HepG2 (cell line): ENCODE measurements around the gene TMEM100. TPM values are rescaled to one million over a fixed set of nuclear protein-coding genes. Genes with fewer than 3 reads are reported as not detected.
A peak's percentile ranks its signal among the peaks of the same experiment; 100 is the strongest.

Experiments used
- ARHGAP35 ChIP-seq: sonication (generic); formaldehyde crosslinking; IDR thresholded peaks from 2 replicates; pipeline ENCODE4 v1.9.0; 2022; ENCODE audit warnings: mild to moderate bottlenecking, inconsistent platforms, moderate library complexity, missing genetic modification reagents, borderline replicate concordance
- HIVEP1 ChIP-seq: sonication (generic); formaldehyde crosslinking; IDR thresholded peaks from 2 replicates; pipeline ENCODE4 v1.4.0; 2020; ENCODE audit warnings: mild to moderate bottlenecking, missing genetic modification reagents
- HMGXB4 ChIP-seq, 2 experiments: sonication (generic) in 1 of 2; formaldehyde crosslinking in 1 of 2; IDR thresholded peaks; 2 replicates each; pipeline versions ENCODE4 v1.4.0 to v1.6.1; 2018 to 2020; ENCODE audit warnings: missing genetic modification reagents in 2 of 2, borderline replicate concordance in 1 of 2, low read depth in 1 of 2, mild to moderate bottlenecking in 1 of 2, missing biosample characterization in 1 of 2
- KDM4B ChIP-seq: sonication (generic); formaldehyde crosslinking; IDR thresholded peaks from 2 replicates; pipeline ENCODE4 v1.4.0; 2020; ENCODE audit warnings: missing genetic modification reagents
- KLF9 ChIP-seq: IDR thresholded peaks from 2 replicates; pipeline ENCODE4 v1.6.1; 2016; ENCODE audit warnings: low read depth
- LRRFIP1 ChIP-seq: sonication (generic); formaldehyde crosslinking; conservative IDR thresholded peaks from 2 replicates; pipeline ENCODE4 v1.4.0; 2020; ENCODE audit warnings: missing genetic modification reagents
- NBN ChIP-seq: fragments of 450-650 bp; conservative IDR thresholded peaks from 2 replicates; pipeline ENCODE4 v1.6.1; 2017
- NR2F1 ChIP-seq, 2 experiments: fragments of 450-650 bp in 1 of 2; formaldehyde crosslinking in 1 of 2; IDR thresholded peaks; 2 replicates each; pipeline versions ENCODE4 v1.5.0 to v1.6.1; 2016 to 2020; ENCODE audit warnings: mild to moderate bottlenecking in 1 of 2, missing compliant biosample characterization in 1 of 2, missing genetic modification reagents in 1 of 2, moderate library complexity in 1 of 2
- SNAPC5 ChIP-seq: sonication (generic); formaldehyde crosslinking; IDR thresholded peaks from 2 replicates; pipeline ENCODE4 v1.8.1; 2023; ENCODE audit warnings: mild to moderate bottlenecking, missing genetic modification reagents, borderline replicate concordance
- ZBTB1 ChIP-seq: sonication (generic); formaldehyde crosslinking; IDR thresholded peaks from 2 replicates; pipeline ENCODE4 v1.4.0; 2020; ENCODE audit warnings: missing genetic modification reagents, borderline replicate concordance
- ZBTB34 ChIP-seq: sonication (generic); formaldehyde crosslinking; IDR thresholded peaks from 2 replicates; pipeline ENCODE4 v1.8.0; 2022; ENCODE audit warnings: mild to moderate bottlenecking, missing genetic modification reagents
- ZNF33A ChIP-seq: sonication (generic); formaldehyde crosslinking; IDR thresholded peaks from 2 replicates; pipeline ENCODE4 v1.5.1; 2020; ENCODE audit warnings: missing genetic modification reagents, mild to moderate bottlenecking, moderate library complexity, borderline replicate concordance
- ZNF343 ChIP-seq: sonication (generic); formaldehyde crosslinking; IDR thresholded peaks from 2 replicates; pipeline ENCODE4 v1.4.0; 2020; ENCODE audit warnings: mild to moderate bottlenecking, missing genetic modification reagents
- ZNF441 ChIP-seq: sonication (generic); formaldehyde crosslinking; IDR thresholded peaks from 2 replicates; pipeline ENCODE4 v1.7.0; 2021; ENCODE audit warnings: missing genetic modification reagents, borderline replicate concordance
- ZNF563 ChIP-seq: sonication (generic); formaldehyde crosslinking; IDR thresholded peaks from 2 replicates; pipeline ENCODE4 v1.8.0; 2022; ENCODE audit warnings: mild to moderate bottlenecking, moderate library complexity, missing genetic modification reagents
- ZNF652 ChIP-seq: IDR thresholded peaks from 2 replicates; pipeline ENCODE4 v1.6.1; 2016; ENCODE audit warnings: low read depth, borderline replicate concordance
- ZNF7 ChIP-seq: IDR thresholded peaks from 2 replicates; pipeline ENCODE4 v1.6.1; 2016; ENCODE audit warnings: missing biosample characterization, missing genetic modification reagents
- ZNF749 ChIP-seq: sonication (generic); formaldehyde crosslinking; IDR thresholded peaks from 2 replicates; pipeline ENCODE4 v1.8.0; 2022; ENCODE audit warnings: mild to moderate bottlenecking, missing genetic modification reagents, moderate library complexity, borderline replicate concordance
- ZNF768 ChIP-seq: sonication (generic); formaldehyde crosslinking; IDR thresholded peaks from 2 replicates; pipeline ENCODE4 v1.4.0; 2020; ENCODE audit warnings: missing genetic modification reagents
- ZNF782 ChIP-seq: sonication (generic); formaldehyde crosslinking; IDR thresholded peaks from 2 replicates; pipeline ENCODE4 v1.4.0; 2020; ENCODE audit warnings: missing genetic modification reagents, mild to moderate bottlenecking, borderline replicate concordance
- ZSCAN9 ChIP-seq: IDR thresholded peaks from 2 replicates; pipeline ENCODE4 v1.6.1; 2016; ENCODE audit warnings: borderline replicate concordance
- polyA plus RNA-seq, 8 experiments: library from polyadenylated mRNA; depleted of rRNA in 3 of 8; stranded (reverse) in 7 of 8; unstranded in 1 of 8; fragments of >200 nt; fragmentation: Illumina TruSeq in 4 of 8; extraction: Trizol in 4 of 8; gene quantifications; 2 replicates each; pipeline versions ENCODE4 v1.2.1 to v1.2.3, GENCODE V29; 2011 to 2016; ENCODE audit warnings: low read depth in 4 of 8, missing spikeins in 1 of 8, mixed read lengths in 1 of 8; ENCODE audit not compliant: insufficient read depth in 1 of 8
- total RNA-seq, 5 experiments: library from RNA; depleted of rRNA; stranded (reverse); fragments of >200 nt; fragmentation: Illumina TruSeq; extraction: Trizol; gene quantifications; 2 replicates each; pipeline ENCODE4 v1.2.3, GENCODE V29; 2016; ENCODE audit warnings: low read depth in 1 of 5

Gene TMEM100
- total and polyA plus RNA-seq, 2 of the 13 experiments (the other 11 are each of a cell fraction or from before 2014, with no cell fraction given) = not detected

- peak; percentile 77; the same call in 1 of the 2 replicates for TF ChIP-seq ZNF782 (CRISPR knock-in tag)
- peak; percentile 83; the same call in 1 of the 2 replicates for TF ChIP-seq ZNF749 (CRISPR knock-in tag)
- peak; percentile 97 for TF ChIP-seq ZNF33A (CRISPR knock-in tag)
- 0 out of 2 replicates have a peak, but pooled peaks have one; percentile 61 for TF ChIP-seq ZNF343 (CRISPR knock-in tag)
- TF ChIP-seq KDM4B (CRISPR knock-in tag) = no peak
- no peak for TF ChIP-seq ZNF652 (CRISPR knock-in tag)
- TF ChIP-seq NBN = no peak
- 0 out of 2 replicates have a peak, but pooled peaks have one; percentile 26 for TF ChIP-seq LRRFIP1 (CRISPR knock-in tag)
- TF ChIP-seq HIVEP1 = peak; percentile 97
- 0 out of 2 replicates have a peak, but pooled peaks have one; percentile 32 for TF ChIP-seq KLF9 (CRISPR knock-in tag)
- peak; percentile 86 for TF ChIP-seq ZNF768 (CRISPR knock-in tag)
- peak; percentile 93 to 94; a peak in 3 of 4 replicates for TF ChIP-seq HMGXB4 (CRISPR knock-in tag; IDR thresholded peaks at IDR 0.05; ENCODE audit: borderline replicate concordance in 1 of 2, low read depth in 1 of 2)
- TF ChIP-seq ARHGAP35 (CRISPR knock-in tag) = peak; percentile 86; the same call in 1 of the 2 replicates
- TF ChIP-seq ZNF7 (CRISPR knock-in tag) = peak; percentile 26; the same call in 1 of the 2 replicates
- TF ChIP-seq ZBTB34 (CRISPR knock-in tag) = 0 out of 2 replicates have a peak, but pooled peaks have one; percentile 9
- no peak for TF ChIP-seq SNAPC5 (CRISPR knock-in tag)
- 0 out of 2 replicates have a peak, but pooled peaks have one; percentile 61 for TF ChIP-seq ZBTB1
- TF ChIP-seq NR2F1 (CRISPR knock-in tag; IDR thresholded peaks at IDR 0.05) = peak; percentile 65 to 67
- peak; percentile 68 for TF ChIP-seq ZNF563 (CRISPR knock-in tag)
- TF ChIP-seq ZNF441 (CRISPR knock-in tag) = 0 out of 2 replicates have a peak, but pooled peaks have one; percentile 49
- TF ChIP-seq ZSCAN9 (CRISPR knock-in tag) = peak; percentile 76; the same call in 1 of the 2 replicates
Measured at GRCh38 chr17:55750750-55751657, 28.3 kb upstream of the TMEM100 start, which contains the start of gene PCTP (continued).
